HEK293T (cell line): ENCODE results near the gene AGAP1.

Experiments used
- ARNT ChIP-seq: fragments of 450-650 bp; IDR thresholded peaks from 2 replicates; pipeline ENCODE4 v1.6.1; 2017; ENCODE audit warnings: mild to moderate bottlenecking
- BHLHE40 ChIP-seq: fragments of 450-650 bp; IDR thresholded peaks from 2 replicates; pipeline ENCODE4 v1.6.1; 2016; ENCODE audit warnings: mild to moderate bottlenecking, moderate library complexity, borderline replicate concordance
- ELF4 ChIP-seq: fragments of 450-650 bp; IDR thresholded peaks from 2 replicates; pipeline ENCODE4 v1.6.1; 2017; ENCODE audit warnings: antibody characterized with exemption
- FOXA1 ChIP-seq: fragments of 450-650 bp; IDR thresholded peaks from 2 replicates; pipeline ENCODE4 v1.6.1; 2016; ENCODE audit warnings: mild to moderate bottlenecking
- FOXK2 ChIP-seq: fragments of 450-650 bp; IDR thresholded peaks from 2 replicates; pipeline ENCODE4 v1.6.1; 2016; ENCODE audit warnings: mild to moderate bottlenecking
- L3MBTL2 ChIP-seq: fragments of 450-650 bp; conservative IDR thresholded peaks from 2 replicates; pipeline ENCODE4 v1.6.1; 2016; ENCODE audit warnings: mild to moderate bottlenecking
- LEF1 ChIP-seq: fragments of 450-650 bp; IDR thresholded peaks from 2 replicates; pipeline ENCODE4 v1.6.1; 2017; ENCODE audit warnings: mild to moderate bottlenecking, borderline replicate concordance
- NFRKB ChIP-seq: fragments of 450-650 bp; IDR thresholded peaks from 2 replicates; pipeline ENCODE4 v1.6.1; 2016; ENCODE audit warnings: mild to moderate bottlenecking, moderate library complexity
- SP1 ChIP-seq: fragments of 450-650 bp; IDR thresholded peaks from 2 replicates; pipeline ENCODE4 v1.6.1; 2017
- SUZ12 ChIP-seq: fragments of 450-650 bp; IDR thresholded peaks from 2 replicates; pipeline ENCODE4 v1.6.1; 2016; ENCODE audit warnings: mild to moderate bottlenecking
- TARDBP ChIP-seq: fragments of 450-650 bp; IDR thresholded peaks from 2 replicates; pipeline ENCODE4 v1.6.1; 2016

DNA sequence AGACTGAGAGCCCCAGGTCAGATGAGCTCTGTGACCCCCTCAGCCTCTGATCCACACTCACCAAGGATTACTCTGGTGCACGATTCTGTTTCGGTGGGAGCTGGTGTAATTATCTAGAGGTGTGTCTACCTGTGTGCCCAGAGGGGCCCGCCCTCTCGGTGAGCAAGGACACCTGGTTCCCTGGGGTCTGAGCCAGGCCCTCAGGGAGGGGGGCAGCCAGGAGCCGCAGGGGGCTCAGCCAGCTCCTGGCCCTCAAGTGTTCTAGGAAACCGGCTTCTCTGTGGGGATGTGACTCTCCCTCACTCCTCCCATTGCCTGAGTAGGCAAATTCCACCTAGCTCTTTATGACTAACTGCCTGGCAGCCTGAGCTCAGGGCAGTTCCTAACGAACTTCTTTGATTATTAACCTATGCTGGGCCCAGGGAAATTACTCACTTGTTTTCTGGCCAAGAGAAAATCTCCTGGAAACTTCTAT lies 17.4 kb downstream of the AGAP1 start:
- TF ChIP-seq SP1: no peak
- TF ChIP-seq ARNT: no peak
- TF ChIP-seq BHLHE40: no peak
- no peak for TF ChIP-seq FOXA1
- no peak for TF ChIP-seq ELF4
- no peak for TF ChIP-seq L3MBTL2
- no peak for TF ChIP-seq LEF1
- TF ChIP-seq SUZ12: no peak
- TF ChIP-seq TARDBP: no peak
- TF ChIP-seq FOXK2: no peak
- no peak for TF ChIP-seq NFRKB
